A549 treated with DMSO at 1 μM for 4 hours (cell line): Measurements from ENCODE around the gene ASXL3. TPM values are rescaled to one million over a fixed set of nuclear protein-coding genes. Genes with fewer than 3 reads are reported as not detected.

Experiments used
- total RNA-seq: library from RNA; stranded (reverse); fragments of 200-300 nt; extraction: Qiagen RNA extraction; gene quantifications from 5 replicates; pipeline ENCODE4 v1.2.3, GENCODE V29; 2022; ENCODE audit warnings: low read depth

The ASXL3 gene
- total RNA-seq, result not detected in 5 replicates

GRCh38 chr18:33577685-33578517, at the start of gene ASXL3:
ASXL3 (plus strand) TSS chr18:33578219; CDS start chr18:33578632, 413 bp downstream.

Other genes with a start within 250 kb of the ASXL3 start
- gene CCDC178, start 137.5 kb upstream of the ASXL3 start, total RNA-seq, result not detected in 5 replicates